GM19438 (cell line): ENCODE measurements around the gene HMCN2.

ENCODE experiments used
- ATAC-seq: cut with Tn5 transposase; IDR thresholded peaks from one replicate; pipeline ENCODE4 v1.9.1; 2021; ENCODE audit warnings: low read depth; ENCODE audit not compliant: unreplicated experiment

HMCN2 gene

GRCh38 chr9:130402645-130403440 is 137.3 kb downstream of the HMCN2 start:
- no peak for ATAC-seq

- ATAC-seq: no peak
Measured at GRCh38 chr9:130405657-130406257, 140.2 kb downstream of the HMCN2 start.

- no peak for ATAC-seq
Measured at GRCh38 chr9:130406278-130406895, 140.8 kb downstream of the HMCN2 start.

- ATAC-seq: no peak
Measured at GRCh38 chr9:130407916-130408663, 142.5 kb downstream of the HMCN2 start.

- ATAC-seq: no peak
Measured at GRCh38 chr9:130408669-130409068, 143.1 kb downstream of the HMCN2 start.

- ATAC-seq: no peak
Measured at GRCh38 chr9:130409246-130409645, 143.7 kb downstream of the HMCN2 start.

GRCh38 chr9:130410443-130410842 is 144.9 kb downstream of the HMCN2 start:
- no peak for ATAC-seq

- no peak for ATAC-seq
Measured at GRCh38 chr9:130411566-130411915, 146.0 kb downstream of the HMCN2 start.

GRCh38 chr9:130414081-130414731 is 148.6 kb downstream of the HMCN2 start:
- no peak for ATAC-seq

GRCh38 chr9:130414910-130415746 is 149.6 kb downstream of the HMCN2 start:
- ATAC-seq: no peak

GRCh38 chr9:130417602-130418001 is 152.0 kb downstream of the HMCN2 start:
- no peak for ATAC-seq

GRCh38 chr9:130418776-130419175 is 153.2 kb downstream of the HMCN2 start:
- ATAC-seq: no peak

- no peak for ATAC-seq
Measured at GRCh38 chr9:130419521-130420035, 154.0 kb downstream of the HMCN2 start.

- no peak for ATAC-seq
Measured at GRCh38 chr9:130421154-130421801, 155.7 kb downstream of the HMCN2 start.

- no peak for ATAC-seq
Measured at GRCh38 chr9:130421802-130422276, 156.3 kb downstream of the HMCN2 start.

- no peak for ATAC-seq
Measured at GRCh38 chr9:130422546-130422945, 157.0 kb downstream of the HMCN2 start.

GRCh38 chr9:130423272-130423671 is 157.7 kb downstream of the HMCN2 start:
- no peak for ATAC-seq

GRCh38 chr9:130424595-130425454 is 159.3 kb downstream of the HMCN2 start:
- ATAC-seq: no peak
